ENCODE results near the gene STPG3.

STPG3 gene

DNA sequence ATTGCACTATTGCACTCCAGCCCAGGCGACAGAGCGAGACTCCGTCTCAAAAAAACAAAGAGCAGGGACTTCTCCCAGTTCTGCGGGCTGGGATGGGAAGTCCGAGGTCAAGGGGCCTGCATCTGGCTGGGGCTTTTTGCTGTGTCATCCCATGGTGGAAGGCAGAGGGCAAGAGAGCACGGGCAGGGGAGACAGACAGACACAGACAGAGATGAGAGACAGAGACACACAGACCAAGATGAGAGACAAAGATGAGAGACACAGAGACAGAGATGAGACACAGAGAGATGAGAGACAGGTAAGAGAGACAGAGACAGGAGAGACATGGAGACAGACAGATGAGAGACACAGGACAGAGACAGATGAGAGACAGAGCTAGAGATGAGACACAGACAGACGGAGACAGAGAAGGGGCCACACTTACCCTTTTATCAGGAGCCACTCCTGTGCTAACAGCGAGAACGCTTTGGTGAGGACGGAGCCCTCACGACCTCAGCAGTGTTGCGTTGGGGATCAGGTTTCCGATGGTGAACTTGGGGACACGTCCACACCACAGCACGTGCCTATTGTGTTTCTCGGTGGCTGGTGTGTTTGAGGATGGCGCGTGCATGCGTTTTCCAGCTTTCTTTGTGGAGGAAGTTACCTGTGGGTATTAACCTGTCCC is 17.6 kb downstream of the STPG3 start:
- Histone ChIP-seq H3K27me3 (ENCODE audit: control insufficient read depth in 2 of 2, insufficient read depth in 2 of 2, low read length in 2 of 2) (no peaks in the 10 kb centered on the region), H3K27ac (ENCODE audit: low read depth in 2 of 2, low read length in 2 of 2) (peak overlapping the region; percentile 67 to 81), H3K9me3 (ENCODE audit: control insufficient read depth in 2 of 2, low read length in 2 of 2) (no peaks in the 10 kb centered on the region), H3K4me3 (ENCODE audit: low read length in 2 of 2) (peak overlapping the region; percentile 49 to 55), H3K36me3 (ENCODE audit: control insufficient read depth in 2 of 2, insufficient read depth in 2 of 2, low read length in 2 of 2) (peaks cover 24 to 37% of the 10 kb centered on the region in 2 donors), H3K9ac (ENCODE audit: low read depth in 1 of 2, low read length in 2 of 2) (peak overlapping the region; percentile 50 to 60), H3K4me1 (ENCODE audit: control insufficient read depth in 2 of 2, insufficient read depth in 2 of 2, low read length in 2 of 2) (peaks cover 15 to 21% of the 10 kb centered on the region in 2 donors)

DNA sequence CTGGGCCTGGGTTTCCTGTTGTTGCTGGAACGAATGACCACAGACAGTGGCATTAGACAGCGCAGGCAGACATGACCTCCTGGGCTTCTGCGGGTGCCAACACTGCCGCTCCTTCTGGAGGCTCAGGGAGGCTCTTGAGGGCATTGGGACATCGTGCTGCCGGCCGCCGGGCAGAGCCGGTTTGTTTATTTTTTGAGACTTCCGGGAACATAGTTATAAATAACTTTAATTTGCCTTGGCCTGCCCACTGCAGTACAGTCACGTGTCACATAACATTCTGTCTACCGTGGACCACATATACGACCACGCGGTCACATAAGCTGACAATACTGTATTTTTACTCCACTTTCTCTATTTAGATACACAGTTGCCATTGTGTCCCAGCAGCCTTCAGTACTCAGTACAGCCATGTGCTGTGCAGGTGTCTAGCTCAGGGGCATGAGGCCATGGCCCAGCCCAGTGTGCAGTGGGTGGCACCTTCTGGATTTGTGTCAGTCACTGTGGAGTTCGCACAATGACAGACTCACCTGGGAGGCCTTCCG is 18.2 kb downstream of the STPG3 start:
- Histone ChIP-seq H3K9me3 (ENCODE audit: control insufficient read depth in 2 of 2, low read length in 2 of 2) (no peaks in the 10 kb centered on the region), H3K4me3 (ENCODE audit: low read length in 2 of 2) (peak overlapping the region; percentile 49 to 55), H3K27me3 (ENCODE audit: control insufficient read depth in 2 of 2, insufficient read depth in 2 of 2, low read length in 2 of 2) (no peaks in the 10 kb centered on the region), H3K36me3 (ENCODE audit: control insufficient read depth in 2 of 2, insufficient read depth in 2 of 2, low read length in 2 of 2) (peaks cover 18 to 30% of the 10 kb centered on the region in 2 donors), H3K9ac (ENCODE audit: low read depth in 1 of 2, low read length in 2 of 2) (peak overlapping the region; percentile 50 to 60), H3K4me1 (ENCODE audit: control insufficient read depth in 2 of 2, insufficient read depth in 2 of 2, low read length in 2 of 2) (peaks cover 15 to 27% of the 10 kb centered on the region in 2 donors), H3K27ac (ENCODE audit: low read depth in 2 of 2, low read length in 2 of 2) (peak overlapping the region; percentile 76 to 81)

- no peak overlapping the region for H3K27ac ChIP-seq (ENCODE audit: low read depth in 2 of 2, low read length in 2 of 2)
- H3K4me3 ChIP-seq (ENCODE audit: low read length in 2 of 2), result no peak overlapping the region
- H3K36me3 ChIP-seq (ENCODE audit: control insufficient read depth in 2 of 2, insufficient read depth in 2 of 2, low read length in 2 of 2), result peaks cover 11 to 21% of the 10 kb centered on the region in 2 donors
- no peaks in the 10 kb centered on the region for H3K9me3 ChIP-seq (ENCODE audit: control insufficient read depth in 2 of 2, low read length in 2 of 2)
- peaks cover 17 to 40% of the 10 kb centered on the region in 2 donors for H3K4me1 ChIP-seq (ENCODE audit: control insufficient read depth in 2 of 2, insufficient read depth in 2 of 2, low read length in 2 of 2)
- H3K27me3 ChIP-seq (ENCODE audit: control insufficient read depth in 2 of 2, insufficient read depth in 2 of 2, low read length in 2 of 2), result no peaks in the 10 kb centered on the region
- no peak overlapping the region for H3K9ac ChIP-seq (ENCODE audit: low read depth in 1 of 2, low read length in 2 of 2)
Measured at GRCh38 chr9:137270929-137271695, 20.0 kb downstream of the STPG3 start.

GRCh38 chr9:137271696-137272076 is 20.6 kb downstream of the STPG3 start:
- H3K36me3 ChIP-seq (ENCODE audit: control insufficient read depth in 2 of 2, insufficient read depth in 2 of 2, low read length in 2 of 2), result peaks cover 9 to 16% of the 10 kb centered on the region in 2 donors
- H3K27ac ChIP-seq (ENCODE audit: low read depth in 2 of 2, low read length in 2 of 2), result no peak overlapping the region
- H3K4me3 ChIP-seq (ENCODE audit: low read length in 2 of 2), result no peak overlapping the region
- no peak overlapping the region for H3K9ac ChIP-seq (ENCODE audit: low read depth in 1 of 2, low read length in 2 of 2)
- H3K9me3 ChIP-seq (ENCODE audit: control insufficient read depth in 2 of 2, low read length in 2 of 2), result no peaks in the 10 kb centered on the region
- H3K4me1 ChIP-seq (ENCODE audit: control insufficient read depth in 2 of 2, insufficient read depth in 2 of 2, low read length in 2 of 2), result peaks cover 23 to 44% of the 10 kb centered on the region in 2 donors
- H3K27me3 ChIP-seq (ENCODE audit: control insufficient read depth in 2 of 2, insufficient read depth in 2 of 2, low read length in 2 of 2), result no peaks in the 10 kb centered on the region

DNA sequence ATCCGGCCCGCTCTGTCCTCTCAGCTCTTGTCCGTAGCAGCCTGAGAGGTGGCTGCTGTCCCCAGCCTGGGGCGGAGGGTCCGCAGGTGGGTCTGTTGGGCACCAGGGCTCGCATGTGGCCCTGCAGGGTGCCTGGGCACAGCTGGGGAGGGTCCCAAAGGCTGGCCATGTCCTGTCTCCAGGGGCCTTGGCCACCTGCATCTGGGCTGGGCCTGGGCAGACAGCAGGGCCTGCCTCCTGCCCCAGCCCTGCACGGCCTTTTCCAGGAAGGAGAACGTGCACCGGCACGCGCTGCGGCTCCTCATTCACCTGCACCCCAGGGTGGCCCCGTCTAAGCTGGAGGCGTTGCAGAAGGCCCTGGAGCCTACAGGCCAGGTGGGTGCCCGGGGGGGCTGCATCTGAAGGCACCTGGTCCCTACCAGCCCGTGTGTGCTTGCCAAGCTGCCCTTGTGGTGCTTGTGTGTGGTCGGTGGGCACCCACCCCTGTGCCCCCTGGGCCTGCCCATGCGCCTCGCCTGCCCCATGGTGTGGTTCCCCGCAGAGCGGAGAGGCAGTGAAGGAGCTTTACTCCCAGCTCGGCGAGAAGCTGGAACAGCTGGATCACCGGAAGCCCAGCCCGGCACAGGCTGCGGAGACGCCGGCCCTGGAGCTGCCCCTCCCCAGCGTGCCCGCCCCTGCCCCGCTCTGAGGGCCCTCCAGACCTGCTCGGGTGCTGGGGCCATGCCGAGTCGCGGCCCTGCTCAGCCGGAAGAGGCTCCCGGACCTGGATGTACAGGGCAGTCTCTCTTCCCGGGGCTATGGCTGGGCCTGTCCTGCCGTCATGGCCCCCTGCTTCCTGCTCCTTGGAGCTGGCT is 21.4 kb downstream of the STPG3 start:
- H3K36me3 ChIP-seq (ENCODE audit: control insufficient read depth in 2 of 2, insufficient read depth in 2 of 2, low read length in 2 of 2), result peaks cover 6 to 16% of the 10 kb centered on the region in 2 donors
- no peak overlapping the region for H3K27ac ChIP-seq (ENCODE audit: low read depth in 2 of 2, low read length in 2 of 2)
- H3K27me3 ChIP-seq (ENCODE audit: control insufficient read depth in 2 of 2, insufficient read depth in 2 of 2, low read length in 2 of 2), result no peaks in the 10 kb centered on the region
- H3K9ac ChIP-seq (ENCODE audit: low read depth in 1 of 2, low read length in 2 of 2), result no peak overlapping the region
- no peak overlapping the region for H3K4me3 ChIP-seq (ENCODE audit: low read length in 2 of 2)
- H3K9me3 ChIP-seq (ENCODE audit: control insufficient read depth in 2 of 2, low read length in 2 of 2), result no peaks in the 10 kb centered on the region
- peaks cover 31 to 52% of the 10 kb centered on the region in 2 donors for H3K4me1 ChIP-seq (ENCODE audit: control insufficient read depth in 2 of 2, insufficient read depth in 2 of 2, low read length in 2 of 2)

GRCh38 chr9:137273095-137273490 is 22.0 kb downstream of the STPG3 start:
- peaks cover 6 to 12% of the 10 kb centered on the region in 2 donors for H3K36me3 ChIP-seq (ENCODE audit: control insufficient read depth in 2 of 2, insufficient read depth in 2 of 2, low read length in 2 of 2)
- no peaks in the 10 kb centered on the region for H3K27me3 ChIP-seq (ENCODE audit: control insufficient read depth in 2 of 2, insufficient read depth in 2 of 2, low read length in 2 of 2)
- H3K9me3 ChIP-seq (ENCODE audit: control insufficient read depth in 2 of 2, low read length in 2 of 2), result no peaks in the 10 kb centered on the region
- H3K4me1 ChIP-seq (ENCODE audit: control insufficient read depth in 2 of 2, insufficient read depth in 2 of 2, low read length in 2 of 2), result peaks cover 31 to 51% of the 10 kb centered on the region in 2 donors
- H3K9ac ChIP-seq (ENCODE audit: low read depth in 1 of 2, low read length in 2 of 2), result no peak overlapping the region
- H3K4me3 ChIP-seq (ENCODE audit: low read length in 2 of 2), result no peak overlapping the region
- no peak overlapping the region for H3K27ac ChIP-seq (ENCODE audit: low read depth in 2 of 2, low read length in 2 of 2)

GRCh38 chr9:137273611-137274320 is 22.7 kb downstream of the STPG3 start:
- no peak overlapping the region for H3K4me3 ChIP-seq (ENCODE audit: low read length in 2 of 2)
- no peaks in the 10 kb centered on the region for H3K27me3 ChIP-seq (ENCODE audit: control insufficient read depth in 2 of 2, insufficient read depth in 2 of 2, low read length in 2 of 2)
- peak overlapping the region; percentile 63 to 90 for H3K27ac ChIP-seq (ENCODE audit: low read depth in 2 of 2, low read length in 2 of 2)
- H3K36me3 ChIP-seq (ENCODE audit: control insufficient read depth in 2 of 2, insufficient read depth in 2 of 2, low read length in 2 of 2), result peaks cover 6 to 10% of the 10 kb centered on the region in 2 donors
- H3K9me3 ChIP-seq (ENCODE audit: control insufficient read depth in 2 of 2, low read length in 2 of 2), result no peaks in the 10 kb centered on the region
- peaks cover 27 to 47% of the 10 kb centered on the region in 2 donors for H3K4me1 ChIP-seq (ENCODE audit: control insufficient read depth in 2 of 2, insufficient read depth in 2 of 2, low read length in 2 of 2)
- peak overlapping the region in 1 of 2 donors; percentile 73 for H3K9ac ChIP-seq (ENCODE audit: low read depth in 1 of 2, low read length in 2 of 2)

DNA sequence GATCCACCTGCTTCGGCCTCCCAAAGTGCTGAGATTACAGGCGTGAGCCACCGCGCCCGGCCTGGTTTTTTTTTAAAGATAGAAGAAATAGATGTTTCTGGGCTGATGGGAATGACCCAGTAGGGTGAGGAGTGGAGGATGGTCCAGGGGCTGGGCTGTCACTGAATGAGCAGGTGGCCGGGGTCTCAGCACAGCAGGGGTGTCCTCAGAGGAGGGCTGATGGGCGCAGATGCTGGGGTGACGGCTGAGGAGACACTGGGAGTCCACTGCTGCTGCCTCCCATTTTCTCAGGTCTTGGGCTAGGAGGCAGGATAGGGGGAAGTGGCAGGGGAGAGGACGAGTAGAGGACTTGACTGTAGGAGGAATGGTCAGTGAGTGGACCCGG is 24.1 kb downstream of the STPG3 start:
- Histone ChIP-seq H3K4me3 (ENCODE audit: low read length in 2 of 2) (no peak overlapping the region), H3K27me3 (ENCODE audit: control insufficient read depth in 2 of 2, insufficient read depth in 2 of 2, low read length in 2 of 2) (no peaks in the 10 kb centered on the region), H3K4me1 (ENCODE audit: control insufficient read depth in 2 of 2, insufficient read depth in 2 of 2, low read length in 2 of 2) (peaks cover 19 to 35% of the 10 kb centered on the region in 2 donors), H3K9ac (ENCODE audit: low read depth in 1 of 2, low read length in 2 of 2) (peak overlapping the region in 1 of 2 donors; percentile 1), H3K9me3 (ENCODE audit: control insufficient read depth in 2 of 2, low read length in 2 of 2) (no peaks in the 10 kb centered on the region), H3K36me3 (ENCODE audit: control insufficient read depth in 2 of 2, insufficient read depth in 2 of 2, low read length in 2 of 2) (peaks cover 15 to 19% of the 10 kb centered on the region in 2 donors), H3K27ac (ENCODE audit: low read depth in 2 of 2, low read length in 2 of 2) (no peak overlapping the region)

Measured in mucosa of rectum (tissue), 2 donors.